ENCODE data around the gene VWA1.
"Not testable (repeated sequence)": the region's sequence is repeated elsewhere in the genome, so short reads cannot be mapped to it uniquely, and the experiment has no call there.

The VWA1 gene

DNA sequence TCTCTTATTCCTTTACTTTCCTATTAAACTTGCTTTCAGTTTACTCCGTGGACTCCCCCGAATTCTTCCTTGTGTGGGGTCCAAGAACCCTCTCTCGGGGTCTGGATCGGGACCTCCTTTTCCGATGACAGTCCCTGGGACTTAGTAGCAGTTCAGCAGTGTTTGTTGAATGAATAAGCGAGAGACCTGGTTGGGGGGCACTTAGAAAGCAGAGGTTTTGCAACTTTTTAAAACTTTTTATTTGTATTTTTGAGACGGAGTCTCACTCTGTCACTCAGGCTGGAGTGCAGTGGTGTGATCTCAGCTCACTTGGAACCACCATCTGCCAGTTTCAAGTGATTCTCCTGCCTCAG is 12.3 kb upstream of the VWA1 start:
- no peak for DNase-seq (ENCODE audit: low read depth in 2 of 3, low spot score in 2 of 3)

- DNase-seq (ENCODE audit: low read depth in 2 of 3, low spot score in 2 of 3) = no peak
These were observed 10.8 kb upstream of the VWA1 start for GRCh38 chr1:1424707-1425106.

- no peak for DNase-seq (ENCODE audit: low read depth in 2 of 3, low spot score in 2 of 3)
These were observed 10.1 kb upstream of the VWA1 start for GRCh38 chr1:1425426-1425752.

DNA sequence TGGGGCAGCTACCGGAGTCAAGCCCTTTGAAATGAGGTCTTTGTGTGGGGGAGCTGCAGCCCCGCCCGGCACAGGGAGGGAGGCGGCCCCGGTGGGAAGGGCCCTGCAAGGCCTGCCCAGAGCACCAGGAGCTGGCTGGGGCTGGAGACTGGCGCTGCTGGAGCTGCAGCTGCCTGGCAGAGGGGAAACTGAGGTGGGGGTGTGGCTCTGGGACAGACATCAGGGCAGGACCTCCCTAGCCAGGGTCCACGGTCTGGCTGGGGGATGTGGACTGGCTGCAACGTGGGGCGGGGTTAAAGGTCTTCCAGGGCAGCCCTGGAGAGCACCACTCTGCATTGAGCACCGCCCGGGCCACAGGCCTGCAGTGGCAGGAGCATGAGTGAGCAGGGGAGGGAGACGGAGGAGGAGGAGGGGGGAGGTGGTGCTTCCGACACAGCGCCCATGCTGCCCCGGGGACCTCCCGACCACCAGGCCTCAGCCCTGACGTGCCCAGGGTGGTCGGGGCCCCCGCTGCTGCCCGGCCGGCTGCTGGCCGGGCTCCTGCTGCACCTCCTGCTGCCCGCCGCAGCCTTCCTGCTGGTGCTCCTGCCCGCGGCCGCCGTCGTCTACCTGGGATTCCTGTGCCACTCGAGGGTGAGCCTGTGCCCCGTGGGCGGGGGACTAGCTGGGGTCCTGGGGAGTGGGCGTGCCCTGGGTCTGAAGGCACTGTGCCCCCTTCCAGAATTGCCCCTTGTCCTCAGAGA is 9.6 kb upstream of the VWA1 start:
- DNase-seq (ENCODE audit: low read depth in 2 of 3, low spot score in 2 of 3) = no peak

DNA sequence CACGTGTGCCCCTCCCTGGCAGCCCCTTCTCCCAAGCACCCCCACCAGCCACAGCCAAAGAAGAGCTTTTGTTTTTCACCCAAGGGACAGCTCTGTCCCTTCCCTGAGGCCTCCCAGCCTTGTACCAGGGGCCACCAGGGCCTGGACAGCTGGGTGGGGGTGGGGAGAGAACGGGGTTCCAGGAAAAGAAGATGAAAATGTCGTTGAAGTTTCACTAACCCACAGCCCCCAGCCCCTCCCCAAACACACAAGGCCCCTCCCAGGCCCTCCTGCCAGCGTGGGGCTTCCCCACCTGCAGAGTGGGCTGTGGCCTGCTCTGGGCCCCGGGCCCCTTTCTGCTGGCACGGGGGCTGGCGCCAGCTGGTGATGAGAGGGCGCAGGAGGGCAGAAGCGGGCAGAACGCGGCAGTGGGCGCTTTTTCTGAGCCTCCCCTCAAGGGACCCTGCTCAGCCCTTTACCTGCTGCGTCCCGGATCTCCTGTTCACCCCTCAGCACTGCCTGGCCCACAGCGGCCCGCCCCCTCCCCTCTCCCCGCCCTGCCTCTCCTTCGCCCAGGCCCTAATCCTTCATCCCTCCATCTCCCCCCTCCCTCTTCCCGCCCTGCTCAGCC is 8.9 kb upstream of the VWA1 start:
- DNase-seq (ENCODE audit: low read depth in 2 of 3, low spot score in 2 of 3) = no peak

- no peak for DNase-seq (ENCODE audit: low read depth in 2 of 3, low spot score in 2 of 3)
These were observed 8.2 kb upstream of the VWA1 start for GRCh38 chr1:1427106-1427819.

DNA sequence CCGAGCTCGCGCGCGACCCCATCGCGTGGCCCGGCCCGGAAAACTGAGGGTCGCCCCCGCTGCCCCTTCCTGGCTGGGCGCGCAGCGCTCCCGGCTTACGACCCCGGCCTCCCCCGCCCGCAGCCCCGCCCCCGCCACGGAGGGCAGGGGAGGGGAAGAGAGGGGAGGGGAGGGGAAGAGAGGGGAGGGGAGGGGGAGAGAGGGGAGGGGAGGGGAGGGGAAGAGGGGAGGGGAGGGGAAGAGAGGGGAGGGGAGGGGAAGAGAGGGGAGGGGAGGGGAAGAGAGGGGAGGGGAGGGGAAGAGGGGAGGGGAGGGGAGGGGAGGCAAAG is 7.7 kb upstream of the VWA1 start:
- DNase-seq (ENCODE audit: low read depth in 2 of 3, low spot score in 2 of 3) = no peak

DNA sequence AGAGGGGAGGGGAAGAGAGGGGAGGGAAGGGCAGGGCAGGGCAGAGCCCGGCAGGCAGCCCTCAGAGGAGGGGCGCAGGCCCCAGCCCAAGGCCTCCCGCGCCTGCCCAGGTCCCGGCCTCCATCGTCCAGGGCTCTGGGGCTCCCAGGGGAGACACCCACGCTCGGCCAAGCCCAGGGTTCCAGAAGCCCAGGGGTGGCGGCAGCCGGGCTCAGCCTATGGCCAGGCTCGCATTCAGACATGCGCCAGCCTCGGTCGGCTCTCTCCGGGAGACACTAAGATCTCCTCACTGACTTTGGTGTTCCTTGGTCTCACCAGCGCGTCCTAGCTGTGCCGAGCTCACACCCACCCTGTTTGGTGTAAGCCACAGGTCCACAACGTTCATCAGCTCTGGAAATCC is 7.3 kb upstream of the VWA1 start:
- DNase-seq (ENCODE audit: low read depth in 2 of 3, low spot score in 2 of 3) = no peak

GRCh38 chr1:1428967-1429366 is 6.5 kb upstream of the VWA1 start:
- not testable (repeated sequence) for DNase-seq (ENCODE audit: low read depth in 2 of 3, low spot score in 2 of 3)

DNA sequence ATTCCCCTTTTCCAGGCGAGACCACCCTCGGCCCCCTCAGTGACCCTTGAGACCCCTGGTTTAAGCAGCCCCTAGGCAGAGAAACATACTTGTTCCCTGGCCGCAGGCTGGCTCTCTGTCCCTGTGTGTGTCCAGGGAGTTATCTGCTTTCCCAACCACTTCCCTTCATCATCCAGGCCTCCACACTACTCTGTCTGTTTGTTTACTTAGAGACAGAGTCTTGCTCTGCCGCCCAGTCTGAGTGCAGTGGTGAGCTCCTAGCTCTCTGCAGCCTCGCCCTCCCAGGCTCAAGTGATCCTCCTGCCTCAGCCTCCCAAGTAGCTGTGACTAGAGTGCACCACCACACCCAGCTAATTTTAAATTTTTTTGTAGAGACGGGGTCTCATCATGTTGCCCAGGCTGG is 5.8 kb upstream of the VWA1 start:
- no peak for DNase-seq (ENCODE audit: low read depth in 2 of 3, low spot score in 2 of 3)

GRCh38 chr1:1430114-1430982 is 5.1 kb upstream of the VWA1 start:
- no peak for DNase-seq (ENCODE audit: low read depth in 2 of 3, low spot score in 2 of 3)

DNA sequence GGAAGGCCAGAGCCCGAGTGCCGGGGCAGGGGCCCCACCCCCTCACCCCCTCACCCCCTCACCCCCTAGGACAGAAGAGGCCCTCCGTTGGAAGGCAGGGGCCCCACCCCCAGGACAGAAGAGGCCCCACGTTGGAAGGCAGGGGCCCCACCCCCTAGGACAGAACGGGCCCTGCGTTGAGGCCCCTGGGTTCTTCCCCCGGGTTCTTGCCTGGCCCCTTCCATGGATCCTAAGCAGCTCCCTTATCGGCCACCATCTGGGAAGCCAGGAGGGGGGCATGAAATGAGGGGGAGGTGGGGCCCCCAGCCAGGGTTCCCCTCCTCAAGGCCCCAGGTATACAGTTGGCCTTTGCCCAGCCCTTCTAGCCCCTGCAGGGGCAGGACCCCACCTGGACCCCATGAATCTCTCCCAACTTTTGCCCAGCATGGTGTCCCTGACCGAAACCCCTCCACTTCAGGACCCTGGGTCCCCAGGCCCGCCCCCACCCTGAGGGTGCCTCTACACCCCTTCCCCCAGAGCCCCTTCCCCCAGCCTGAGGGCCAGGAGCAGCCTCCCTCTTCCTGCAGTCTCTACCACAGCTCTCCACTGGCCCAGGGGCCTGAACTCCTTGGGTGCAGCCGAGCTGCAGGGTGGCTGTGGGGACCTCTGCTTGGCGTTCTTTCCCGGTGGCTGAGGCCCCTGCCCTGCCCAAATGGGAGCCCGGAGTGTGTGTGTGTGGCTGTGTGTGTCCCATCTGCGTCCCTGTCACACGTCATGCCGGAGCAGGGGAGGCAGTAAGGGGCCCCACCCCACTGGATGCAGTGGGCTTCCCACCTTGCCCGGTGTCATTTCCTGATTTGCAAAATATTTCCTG is 4.3 kb upstream of the VWA1 start:
- DNase-seq (ENCODE audit: low read depth in 2 of 3, low spot score in 2 of 3) = no peak

GRCh38 chr1:1431845-1432273 is 3.6 kb upstream of the VWA1 start:
- no peak for DNase-seq (ENCODE audit: low read depth in 2 of 3, low spot score in 2 of 3)

DNA sequence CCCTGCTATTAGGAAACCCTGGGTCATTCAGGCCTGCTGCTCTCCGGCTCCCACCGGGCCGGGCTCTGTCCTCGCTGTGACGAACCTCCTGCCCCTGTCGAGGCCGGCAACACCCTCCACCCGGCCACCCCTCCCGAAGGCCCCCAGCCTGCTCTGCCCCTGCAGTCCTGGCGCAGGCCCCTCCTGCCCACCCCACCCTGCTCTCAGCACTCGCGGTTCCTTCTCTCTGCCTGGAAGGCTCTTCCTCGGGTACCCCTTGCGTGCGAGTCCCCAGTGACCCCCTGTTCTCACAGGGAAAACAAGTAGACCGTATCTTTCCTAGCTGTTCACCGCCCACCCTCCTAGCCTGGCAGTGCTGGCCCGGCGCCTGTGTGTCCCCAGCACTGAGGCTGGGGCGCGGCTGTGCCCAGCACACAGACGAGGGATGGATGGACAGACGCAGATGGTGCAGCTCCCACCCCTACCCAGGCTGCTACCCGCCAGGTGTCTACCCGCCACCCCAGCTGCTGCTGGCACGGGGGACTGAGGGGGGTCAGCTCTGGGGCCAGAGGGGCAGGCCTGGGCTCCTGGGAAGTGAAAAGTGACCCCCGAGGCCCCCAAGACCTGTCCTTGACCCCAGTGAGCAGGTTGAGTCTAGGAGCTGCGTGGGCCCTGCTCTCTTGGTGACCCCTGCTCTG is 3.1 kb upstream of the VWA1 start:
- DNase-seq (ENCODE audit: low read depth in 2 of 3, low spot score in 2 of 3) = no peak

- no peak for DNase-seq (ENCODE audit: low read depth in 2 of 3, low spot score in 2 of 3)
These were observed 2.3 kb upstream of the VWA1 start for GRCh38 chr1:1432951-1433803.

GRCh38 chr1:1433804-1434130 is 1.7 kb upstream of the VWA1 start:
- peak in 2 of 3 experiments; percentile 23 to 46 for DNase-seq (ENCODE audit: low read depth in 2 of 3, low spot score in 2 of 3)

GRCh38 chr1:1434131-1434823 is 1.2 kb upstream of the VWA1 start:
- DNase-seq (ENCODE audit: low read depth in 2 of 3, low spot score in 2 of 3) = peak in 1 of 3 experiments; percentile 28

GRCh38 chr1:1434824-1435105 is 725 bp upstream of the VWA1 start:
- no peak for DNase-seq (ENCODE audit: low read depth in 2 of 3, low spot score in 2 of 3)
